ENCODE results near the gene ALOX15.

GRCh38 chr17:4610162-4610561 lies 31.3 kb downstream of the ALOX15 start:
- TF ChIP-seq CTCF (conservative IDR thresholded peaks at IDR 0.05), result no peak
- no peak for TF ChIP-seq EZH2 (IDR thresholded peaks at IDR 0.05; ENCODE audit: low read depth)

Data from PC-9 (cell line).